Endothelial cell of umbilical vein (primary cell): ENCODE measurements around the gene SHKBP1. TPM values are rescaled to one million over a fixed set of nuclear protein-coding genes. Genes with fewer than 3 reads are reported as not detected.

Experiments used
- BruUV-seq: library from RNA; stranded (reverse); fragments of 400-500 nt; replicated peaks from 2 replicates; lab custom pipeline; 2021; lab: Mats Ljungman, UMichigan
- CTCF ChIA-PET: fragments of 300-600, 350-600 bp; sonication (Branson Sonifier 250); formaldehyde crosslinking; loops from one replicate; lab custom pipeline; 2021; ENCODE audit warnings: antibody characterized with exemption, inconsistent platforms; lab: Charles Lee
- POLR2A ChIA-PET: fragments of 300-600, 350-600 bp; sonication (Branson Sonifier 250); formaldehyde crosslinking; loops from one replicate; lab custom pipeline; 2021; ENCODE audit warnings: antibody characterized with exemption, inconsistent platforms; lab: Charles Lee
- DNase-seq: peaks from one replicate; pipeline ENCODE4 v3.0.0-alpha.2; 2011; ENCODE audit warnings: low read depth, low spot score
- FAIRE-seq: peaks from 2 replicates; lab custom pipeline; 2011; peaks lifted over from hg19 to GRCh38; lab: Jason Lieb, UNC
- H2AFZ ChIP-seq: 2 replicates; pipeline ENCODE4 v1.6.0; 2012; ENCODE audit warnings: low read depth, low read length, control low read depth, inconsistent platforms
- H3K27ac ChIP-seq: 2 replicates; pipeline ENCODE4 v1.5.1; 2011; ENCODE audit warnings: low read depth, mild to moderate bottlenecking, control low read depth, low read length, moderate library complexity; ENCODE audit not compliant: insufficient read depth
- H3K27me3 ChIP-seq, 2 experiments: 2 replicates each; pipeline versions ENCODE4 v1.6.0 to v1.6.1; 2011; ENCODE audit warnings: low read length in 2 of 2, mixed read lengths in 1 of 2; ENCODE audit not compliant: control insufficient read depth in 2 of 2, insufficient read depth in 2 of 2
- H3K36me3 ChIP-seq, 2 experiments: 2 replicates in 1 of 2; 3 replicates in 1 of 2; pipeline ENCODE4 v1.5.1; 2011; ENCODE audit warnings: low read length in 2 of 2, mild to moderate bottlenecking in 1 of 2, moderate library complexity in 1 of 2; ENCODE audit not compliant: control insufficient read depth in 2 of 2, insufficient read depth in 2 of 2; ENCODE audit errors: extremely low read depth in 1 of 2
- H3K4me1 ChIP-seq: 3 replicates; pipeline ENCODE4 v1.5.1; 2011; ENCODE audit warnings: mild to moderate bottlenecking, low read length; ENCODE audit not compliant: control insufficient read depth, insufficient read depth; ENCODE audit errors: extremely low read depth
- H3K4me2 ChIP-seq: 2 replicates; pipeline ENCODE4 v1.6.1; 2011; ENCODE audit warnings: low read length, control low read depth, mixed read lengths; ENCODE audit not compliant: insufficient read depth
- H3K4me3 ChIP-seq, 3 experiments: fragments of 200-600 bp in 1 of 3; sonication (generic), shearing (Covaris generic) in 1 of 3; replicated peaks in 1 of 3; 2 replicates each; pipeline ENCODE4 v1.5.1; 2011 to 2016; ENCODE audit warnings: control low read depth in 3 of 3, low read length in 3 of 3, mild to moderate bottlenecking in 2 of 3, inconsistent platforms in 1 of 3, low read depth in 1 of 3, moderate library complexity in 1 of 3; ENCODE audit not compliant: insufficient read depth in 1 of 3
- H3K79me2 ChIP-seq: 2 replicates; pipeline ENCODE4 v1.6.0; 2012; ENCODE audit warnings: low read length, inconsistent platforms; ENCODE audit not compliant: control insufficient read depth, insufficient read depth
- H3K9ac ChIP-seq: replicated peaks from 2 replicates; pipeline ENCODE3; 2011; ENCODE audit warnings: low read length, control low read depth; ENCODE audit not compliant: insufficient read depth; ENCODE audit errors: extremely low read depth
- H3K9me1 ChIP-seq: replicated peaks from 3 replicates; pipeline ENCODE4 v1.6.0; 2011; ENCODE audit warnings: mild to moderate bottlenecking, low read length; ENCODE audit not compliant: control insufficient read depth, insufficient read depth; ENCODE audit errors: extremely low read depth
- H3K9me3 ChIP-seq: replicated peaks from 2 replicates; pipeline ENCODE4 v1.5.1; 2012; ENCODE audit warnings: low read length, inconsistent platforms; ENCODE audit not compliant: control insufficient read depth, insufficient read depth
- H4K20me1 ChIP-seq: replicated peaks from 2 replicates; pipeline ENCODE3; 2011; ENCODE audit warnings: mild to moderate bottlenecking, low read length; ENCODE audit not compliant: control insufficient read depth, insufficient read depth; ENCODE audit errors: extremely low read depth
- EZH2 ChIP-seq: IDR thresholded peaks from 2 replicates; pipeline ENCODE4 v1.6.1; 2012; ENCODE audit warnings: borderline replicate concordance, low read depth, mild to moderate bottlenecking, moderate library complexity, low read length, inconsistent platforms; ENCODE audit not compliant: severe bottlenecking
- JUN ChIP-seq: IDR thresholded peaks from 2 replicates; pipeline ENCODE4 v1.6.1; 2011; ENCODE audit warnings: borderline replicate concordance, low read depth; ENCODE audit not compliant: insufficient read length, insufficient read depth
- MYC ChIP-seq: IDR thresholded peaks from one replicate; pipeline ENCODE4 v1.6.1; 2011; ENCODE audit warnings: mild to moderate bottlenecking, low read depth, low read length
- dilution Hi-C: fragments of 300-500 bp; cut with MboI; formaldehyde crosslinking; loops from one replicate; pipeline ENCODE4 v1.15.0; 2019; ENCODE audit warnings: low sequenced_read_pairs; ENCODE audit not compliant: extremely low pct_ligation_motif_present
- intact Hi-C: fragments of 100-400 bp; cut with micrococcal nuclease; formaldehyde crosslinking; loops from one replicate; pipeline ENCODE4 v1.10.0; 2022
- polyA plus RNA-seq, 4 experiments: library from polyadenylated mRNA; depleted of rRNA in 3 of 4; stranded (reverse) in 3 of 4; unstranded in 1 of 4; fragments of >200 nt; gene quantifications; 2 replicates each; pipeline versions ENCODE4 v1.2.1 to v1.2.3, GENCODE V29; 2011 to 2012; ENCODE audit warnings: missing spikeins in 1 of 4
- total RNA-seq: library from RNA; stranded (reverse); gene quantifications from 2 replicates; pipeline ENCODE4 v1.2.3, GENCODE V29; 2021
- TF ChIP-seq, protein P1 (sequence below), 2 donors: IDR thresholded peaks; 1 replicate in 1 of 2; 2 replicates in 1 of 2; pipeline ENCODE4 v1.5.1; 2011; ENCODE audit warnings: low read length in 2 of 2, mild to moderate bottlenecking in 2 of 2, moderate library complexity in 2 of 2, control low read depth in 1 of 2, inconsistent platforms in 1 of 2, low read depth in 1 of 2; ENCODE audit not compliant: insufficient read depth in 1 of 2; ENCODE audit errors: extremely low read depth in 1 of 2
- TF ChIP-seq, protein P2 (sequence below): IDR thresholded peaks from 2 replicates; pipeline ENCODE4 v1.6.1; 2011; ENCODE audit not compliant: insufficient read depth, insufficient read length

SHKBP1 gene
- total and polyA plus RNA-seq, 2 donors (not counting 3 experiments of a cell fraction or from before 2014, with no cell fraction given), result 106 to 113 TPM

GRCh38 chr19:40571831-40572495, 4.7 kb upstream of the SHKBP1 start:
- H2AFZ ChIP-seq, result no peak overlapping the region
- H3K4me3 ChIP-seq, result no peak overlapping the region
- no peaks in the 10 kb centered on the region for H3K9me3 ChIP-seq
- no peak overlapping the region for H3K9ac ChIP-seq
- H3K36me3 ChIP-seq, result no peaks in the 10 kb centered on the region
- TF ChIP-seq, protein P1, sequence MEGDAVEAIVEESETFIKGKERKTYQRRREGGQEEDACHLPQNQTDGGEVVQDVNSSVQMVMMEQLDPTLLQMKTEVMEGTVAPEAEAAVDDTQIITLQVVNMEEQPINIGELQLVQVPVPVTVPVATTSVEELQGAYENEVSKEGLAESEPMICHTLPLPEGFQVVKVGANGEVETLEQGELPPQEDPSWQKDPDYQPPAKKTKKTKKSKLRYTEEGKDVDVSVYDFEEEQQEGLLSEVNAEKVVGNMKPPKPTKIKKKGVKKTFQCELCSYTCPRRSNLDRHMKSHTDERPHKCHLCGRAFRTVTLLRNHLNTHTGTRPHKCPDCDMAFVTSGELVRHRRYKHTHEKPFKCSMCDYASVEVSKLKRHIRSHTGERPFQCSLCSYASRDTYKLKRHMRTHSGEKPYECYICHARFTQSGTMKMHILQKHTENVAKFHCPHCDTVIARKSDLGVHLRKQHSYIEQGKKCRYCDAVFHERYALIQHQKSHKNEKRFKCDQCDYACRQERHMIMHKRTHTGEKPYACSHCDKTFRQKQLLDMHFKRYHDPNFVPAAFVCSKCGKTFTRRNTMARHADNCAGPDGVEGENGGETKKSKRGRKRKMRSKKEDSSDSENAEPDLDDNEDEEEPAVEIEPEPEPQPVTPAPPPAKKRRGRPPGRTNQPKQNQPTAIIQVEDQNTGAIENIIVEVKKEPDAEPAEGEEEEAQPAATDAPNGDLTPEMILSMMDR (IDR thresholded peaks at IDR 0.05; ENCODE audit: extremely low read depth in 1 of 2, insufficient read depth in 1 of 2, low read depth in 1 of 2, low read length in 2 of 2), result no peak
- TF ChIP-seq EZH2 (no peak), JUN (no peak), MYC (no peak)
- TF ChIP-seq, protein P2, sequence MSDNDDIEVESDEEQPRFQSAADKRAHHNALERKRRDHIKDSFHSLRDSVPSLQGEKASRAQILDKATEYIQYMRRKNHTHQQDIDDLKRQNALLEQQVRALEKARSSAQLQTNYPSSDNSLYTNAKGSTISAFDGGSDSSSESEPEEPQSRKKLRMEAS, result no peak
- ChIA-PET POLR2A (no interaction called here), CTCF (interaction anchor here (3.6 kb wide), 1 partner anchor 31 kb away, joined by 16 read pairs; no protein-coding TSS in a partner anchor)
- intact Hi-C loops, result loop anchor here (2.0 kb wide), 1 partner anchor 23 kb away; no protein-coding TSS in a partner anchor
- H3K79me2 ChIP-seq, result no peaks in the 10 kb centered on the region
- H3K27ac ChIP-seq, result no peak overlapping the region
- no TSS peak for BruUV-seq
- dilution Hi-C loops, result no loop called here
- peaks cover 7% of the 10 kb centered on the region for H3K4me1 ChIP-seq
- H3K27me3 ChIP-seq, result peaks cover 17% of the 10 kb centered on the region in 2 experiments
- DNase-seq, result no peak
- H3K9me1 ChIP-seq, result no peaks in the 10 kb centered on the region
- no peak for FAIRE-seq
- H4K20me1 ChIP-seq, result no peaks in the 10 kb centered on the region
- H3K4me2 ChIP-seq, result no peak overlapping the region
